DND-41 (cell line): ENCODE results near the gene NRSN2.

Experiments used
- EZH2 ChIP-seq: IDR thresholded peaks from 3 replicates; pipeline ENCODE4 v1.6.1; 2012; ENCODE audit warnings: borderline replicate concordance, low read depth, mild to moderate bottlenecking, moderate library complexity, low read length, inconsistent platforms; ENCODE audit not compliant: severe bottlenecking
- TF ChIP-seq, protein P1 (sequence below): IDR thresholded peaks from 2 replicates; pipeline ENCODE4 v1.5.1; 2012; ENCODE audit warnings: borderline replicate concordance, low read length, moderate library complexity, mild to moderate bottlenecking; ENCODE audit not compliant: poor library complexity, severe bottlenecking; ENCODE audit errors: extremely low read depth

DNA sequence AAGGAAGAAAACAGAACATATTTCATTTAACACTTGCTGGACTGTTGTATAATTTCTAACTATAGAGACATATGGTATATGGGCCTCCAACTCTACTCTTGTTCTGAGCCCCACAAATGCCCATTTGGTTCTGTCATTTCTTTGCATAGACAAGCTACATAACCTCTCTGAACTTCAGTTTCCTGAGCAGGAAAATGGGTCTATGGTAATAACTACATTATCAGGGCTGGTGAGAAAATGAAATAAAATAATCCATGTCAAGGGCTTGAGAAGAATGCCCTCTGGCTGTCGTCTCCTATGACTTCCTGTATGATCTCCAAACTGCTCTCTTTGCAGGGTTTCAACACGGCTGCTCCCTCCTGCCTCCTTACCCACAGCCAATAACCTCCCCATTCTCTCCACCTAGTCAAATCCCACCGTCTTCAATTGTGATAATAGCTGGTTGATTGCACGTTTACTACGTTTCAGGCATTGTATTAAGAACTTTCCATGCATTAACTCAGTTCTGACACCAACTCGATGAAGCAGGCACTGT is 37.5 kb upstream of the NRSN2 start:
- TF ChIP-seq, protein P1, sequence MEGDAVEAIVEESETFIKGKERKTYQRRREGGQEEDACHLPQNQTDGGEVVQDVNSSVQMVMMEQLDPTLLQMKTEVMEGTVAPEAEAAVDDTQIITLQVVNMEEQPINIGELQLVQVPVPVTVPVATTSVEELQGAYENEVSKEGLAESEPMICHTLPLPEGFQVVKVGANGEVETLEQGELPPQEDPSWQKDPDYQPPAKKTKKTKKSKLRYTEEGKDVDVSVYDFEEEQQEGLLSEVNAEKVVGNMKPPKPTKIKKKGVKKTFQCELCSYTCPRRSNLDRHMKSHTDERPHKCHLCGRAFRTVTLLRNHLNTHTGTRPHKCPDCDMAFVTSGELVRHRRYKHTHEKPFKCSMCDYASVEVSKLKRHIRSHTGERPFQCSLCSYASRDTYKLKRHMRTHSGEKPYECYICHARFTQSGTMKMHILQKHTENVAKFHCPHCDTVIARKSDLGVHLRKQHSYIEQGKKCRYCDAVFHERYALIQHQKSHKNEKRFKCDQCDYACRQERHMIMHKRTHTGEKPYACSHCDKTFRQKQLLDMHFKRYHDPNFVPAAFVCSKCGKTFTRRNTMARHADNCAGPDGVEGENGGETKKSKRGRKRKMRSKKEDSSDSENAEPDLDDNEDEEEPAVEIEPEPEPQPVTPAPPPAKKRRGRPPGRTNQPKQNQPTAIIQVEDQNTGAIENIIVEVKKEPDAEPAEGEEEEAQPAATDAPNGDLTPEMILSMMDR, result no peak
- TF ChIP-seq EZH2, result no peak
